K562 (cell line): ENCODE data around the gene UBLCP1. TPM values are rescaled to one million over a fixed set of nuclear protein-coding genes. Genes with fewer than 3 reads are reported as not detected.

Experiments used
- CEBPG ChIP-seq, 3 experiments: fragments of 200-800 bp in 1 of 3; sonication (Bioruptor generic) in 1 of 3; sonication (generic) in 1 of 3; formaldehyde crosslinking in 1 of 3; IDR thresholded peaks in 2 of 3; conservative IDR thresholded peaks in 1 of 3; 2 replicates each; pipeline versions ENCODE4 v1.6.1 to v1.8.0; 2016 to 2022; ENCODE audit warnings: missing compliant biosample characterization in 2 of 3, missing genetic modification characterization in 2 of 3, mild to moderate bottlenecking in 1 of 3, missing genetic modification reagents in 1 of 3
- CSDE1 ChIP-seq, 2 experiments: fragments of 450-650 bp; IDR thresholded peaks; 2 replicates each; pipeline ENCODE4 v1.6.1; 2016; ENCODE audit warnings: mild to moderate bottlenecking in 1 of 2
- DMBX1 ChIP-seq: fragments of 250-450 bp; sonication (Bioruptor Pico); IDR thresholded peaks from 2 replicates; pipeline ENCODE4 v1.8.0; 2022; ENCODE audit warnings: inconsistent platforms, mild to moderate bottlenecking, moderate library complexity, borderline replicate concordance
- IFI16 ChIP-seq: fragments of 250-450 bp; sonication (Bioruptor Pico); IDR thresholded peaks from 2 replicates; pipeline ENCODE4 v2.1.2; 2022; ENCODE audit warnings: mild to moderate bottlenecking, inconsistent platforms
- LARP7 ChIP-seq: fragments of 450-650 bp; IDR thresholded peaks from 2 replicates; pipeline ENCODE4 v1.6.1; 2016
- MECOM ChIP-seq: fragments of 250-450 bp; sonication (Bioruptor Pico); IDR thresholded peaks from 2 replicates; pipeline ENCODE4 v1.8.0; 2022; ENCODE audit warnings: inconsistent platforms
- NCOA6 ChIP-seq: fragments of 450-650 bp; IDR thresholded peaks from 2 replicates; pipeline ENCODE4 v1.6.1; 2017; ENCODE audit warnings: mild to moderate bottlenecking
- NFIX ChIP-seq: fragments of 250-450 bp; sonication (Bioruptor Pico); IDR thresholded peaks from 2 replicates; pipeline ENCODE4 v1.4.0; 2020; ENCODE audit warnings: low read depth, mild to moderate bottlenecking, moderate library complexity
- PHB ChIP-seq: fragments of 250-450 bp; sonication (Bioruptor Pico); IDR thresholded peaks from 2 replicates; pipeline ENCODE4 v1.5.0; 2021
- PPARD ChIP-seq: fragments of 250-450 bp; sonication (Bioruptor Pico); IDR thresholded peaks from 2 replicates; pipeline ENCODE4 v1.8.0; 2022; ENCODE audit warnings: inconsistent platforms, mild to moderate bottlenecking, moderate library complexity
- RBM22 ChIP-seq: fragments of 200-400 bp; formaldehyde crosslinking; IDR thresholded peaks from 2 replicates; pipeline ENCODE4 v1.6.1; 2018; ENCODE audit warnings: low read length, low read depth; ENCODE audit not compliant: poor library complexity, severe bottlenecking
- REST ChIP-seq, 2 experiments: fragments of 450-650 bp; formaldehyde crosslinking in 1 of 2; IDR thresholded peaks; 2 replicates each; pipeline versions ENCODE4 v1.4.0 to v1.6.1; 2014 to 2020; ENCODE audit warnings: mild to moderate bottlenecking in 2 of 2, borderline replicate concordance in 1 of 2, low read depth in 1 of 2
- SMARCE1 ChIP-seq: fragments of 450-650 bp; IDR thresholded peaks from 2 replicates; pipeline ENCODE4 v1.7.1; 2016; ENCODE audit warnings: mild to moderate bottlenecking
- SNRNP70 ChIP-seq: fragments of 200-400 bp; formaldehyde crosslinking; optimal IDR thresholded peaks from 2 replicates; pipeline ENCODE3; 2017; ENCODE audit warnings: low read depth, low read length
- SP2 ChIP-seq: IDR thresholded peaks from 2 replicates; pipeline ENCODE4 v1.6.1; 2011; ENCODE audit warnings: mild to moderate bottlenecking, low read depth, low read length, moderate library complexity; ENCODE audit not compliant: poor library complexity, severe bottlenecking; ENCODE audit errors: extremely low read depth
- STAT5A ChIP-seq: IDR thresholded peaks from 2 replicates; pipeline ENCODE4 v1.6.1; 2012; ENCODE audit warnings: low read length, inconsistent platforms, borderline replicate concordance
- TEAD4 ChIP-seq, 2 experiments: sonication (generic) in 1 of 2; formaldehyde crosslinking in 1 of 2; IDR thresholded peaks; 2 replicates each; pipeline versions ENCODE4 v1.6.1 to v1.8.0; 2012 to 2022; ENCODE audit warnings: borderline replicate concordance in 1 of 2, inconsistent platforms in 1 of 2, low read length in 1 of 2, mild to moderate bottlenecking in 1 of 2, missing genetic modification reagents in 1 of 2
- ZNF140 ChIP-seq: fragments of 250-450 bp; sonication (Bioruptor Pico); IDR thresholded peaks from 2 replicates; pipeline ENCODE4 v1.8.0; 2021; ENCODE audit warnings: moderate library complexity, mild to moderate bottlenecking, inconsistent platforms
- ZNF589 ChIP-seq: fragments of 200-800 bp; sonication (Bioruptor generic); IDR thresholded peaks from 2 replicates; pipeline ENCODE4 v1.6.1; 2016; ENCODE audit warnings: low read depth, missing genetic modification characterization, missing compliant biosample characterization
- ZNF766 ChIP-seq: fragments of 200-800 bp; sonication (Bioruptor generic); conservative IDR thresholded peaks from 2 replicates; pipeline ENCODE4 v1.6.1; 2016; ENCODE audit warnings: missing genetic modification characterization, missing compliant biosample characterization
- polyA plus RNA-seq, 8 experiments: library from polyadenylated mRNA; depleted of rRNA in 4 of 8; stranded (reverse) in 5 of 8; unstranded in 3 of 8; fragments of >200 nt; fragmentation: Nextera tagmentation in 2 of 8; fragmentation: Illumina TruSeq in 1 of 8; extraction: Ambion mirVana in 2 of 8; extraction: Trizol in 1 of 8; gene quantifications; 2 replicates each; pipeline versions ENCODE4 v1.2.1 to v1.2.3, GENCODE V29; 2011 to 2014; ENCODE audit warnings: inconsistent platforms in 1 of 8, missing spikeins in 1 of 8
- total RNA-seq, 7 experiments: library from RNA; depleted of rRNA in 6 of 7; stranded (reverse); fragments of >200 nt in 6 of 7; fragmentation: Illumina TruSeq in 2 of 7; extraction: Trizol in 2 of 7; gene quantifications; 2 replicates each; pipeline versions ENCODE4 v1.2.1 to v1.2.3, GENCODE V29; 2011 to 2021; ENCODE audit warnings: low replicate concordance in 1 of 7

Gene UBLCP1
- total and polyA plus RNA-seq, 9 of the 15 experiments (the other 6 are each of a cell fraction or from before 2014, with no cell fraction given) = 18.8 to 39.8 (median 30.2) TPM

GRCh38 chr5:159214486-159215271 is 48.4 kb upstream of the UBLCP1 start (continued):
- TF ChIP-seq CEBPG (CRISPR knock-in tag; IDR thresholded peaks at IDR 0.05) = no peak
- TF ChIP-seq CEBPG (tag; conservative IDR thresholded peaks at IDR 0.05 in 1 of 2, IDR thresholded peaks at IDR 0.05 in 1 of 2) = peak; percentile 22 to 41; a peak in 1 of 4 replicates
- TF ChIP-seq ZNF589 (CRISPR knock-in tag) = no peak
- TF ChIP-seq RBM22 = no peak
- 0 out of 2 replicates have a peak, but pooled peaks have one; percentile 23 for TF ChIP-seq ZNF766 (CRISPR knock-in tag)
- TF ChIP-seq MECOM (CRISPR knock-in tag) = no peak
- 0 out of 4 replicates have a peak, but pooled peaks of 1 of the 2 experiments have one; percentile 12 for TF ChIP-seq CSDE1 (IDR thresholded peaks at IDR 0.05)
- no peak for TF ChIP-seq IFI16 (CRISPR knock-in tag)
- TF ChIP-seq TEAD4 (IDR thresholded peaks at IDR 0.05; ENCODE audit: low read length) = peak; percentile 54; the same call in 1 of the 2 replicates
- TF ChIP-seq TEAD4 (CRISPR knock-in tag; IDR thresholded peaks at IDR 0.05; ENCODE audit: borderline replicate concordance) = no peak
- TF ChIP-seq SMARCE1 = no peak
- no peak for TF ChIP-seq STAT5A
- no peak for TF ChIP-seq LARP7
- TF ChIP-seq NCOA6 = no peak
- no peak for TF ChIP-seq DMBX1 (CRISPR knock-in tag)
- no peak for TF ChIP-seq REST (IDR thresholded peaks at IDR 0.05; ENCODE audit: borderline replicate concordance)
- TF ChIP-seq REST (CRISPR knock-in tag; IDR thresholded peaks at IDR 0.05; ENCODE audit: low read depth) = no peak
- no peak for TF ChIP-seq PHB (CRISPR knock-in tag)
- no peak for TF ChIP-seq SNRNP70
- TF ChIP-seq ZNF140 (CRISPR knock-in tag) = no peak
- no peak for TF ChIP-seq SP2
- TF ChIP-seq NFIX (CRISPR knock-in tag) = no peak
- TF ChIP-seq PPARD (CRISPR knock-in tag) = no peak
